AG10803 (cell line): ENCODE measurements around the gene BCAS4.
"Not testable (repeated sequence)": the region's sequence is repeated elsewhere in the genome, so short reads cannot be mapped to it uniquely, and the experiment has no call there.

Experiments used
- DNase-seq: peaks from one replicate; pipeline ENCODE4 v3.0.0; 2010; ENCODE audit warnings: low read depth
- H3K4me3 ChIP-seq: 2 replicates; pipeline ENCODE4 v1.5.1; 2011; ENCODE audit warnings: mild to moderate bottlenecking, low read length, control low read depth
- CTCF ChIP-seq: conservative IDR thresholded peaks from 2 replicates; pipeline ENCODE4 v1.5.1; 2011; ENCODE audit warnings: mild to moderate bottlenecking, low read length, control low read depth, inconsistent platforms

BCAS4 gene

DNA sequence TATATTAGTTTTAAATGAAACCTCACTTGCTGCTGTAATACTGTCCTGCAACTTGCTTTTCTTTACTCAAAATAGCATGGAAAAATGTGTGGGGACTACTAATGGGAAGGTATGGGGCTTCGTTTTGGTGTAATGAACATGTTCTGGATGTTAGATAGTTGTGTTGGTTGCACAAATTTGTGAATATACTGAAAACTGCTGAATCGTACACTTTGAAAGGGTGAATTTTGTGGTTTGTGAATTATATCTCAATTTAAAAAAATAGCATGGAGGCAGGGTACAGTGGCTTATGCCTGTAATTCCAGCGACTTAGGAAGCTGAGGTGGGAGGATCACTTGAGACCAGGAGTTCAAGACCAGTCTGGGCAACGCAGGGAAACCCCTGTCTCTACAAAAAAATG, 2.3 kb downstream of the BCAS4 start:
- no peak for TF ChIP-seq CTCF
- DNase-seq, result no peak
- no peak overlapping the region for H3K4me3 ChIP-seq

GRCh38 chr20:50798650-50799049, 3.8 kb downstream of the BCAS4 start:
- TF ChIP-seq CTCF, result no peak
- DNase-seq, result no peak
- H3K4me3 ChIP-seq, result no peak overlapping the region

DNA sequence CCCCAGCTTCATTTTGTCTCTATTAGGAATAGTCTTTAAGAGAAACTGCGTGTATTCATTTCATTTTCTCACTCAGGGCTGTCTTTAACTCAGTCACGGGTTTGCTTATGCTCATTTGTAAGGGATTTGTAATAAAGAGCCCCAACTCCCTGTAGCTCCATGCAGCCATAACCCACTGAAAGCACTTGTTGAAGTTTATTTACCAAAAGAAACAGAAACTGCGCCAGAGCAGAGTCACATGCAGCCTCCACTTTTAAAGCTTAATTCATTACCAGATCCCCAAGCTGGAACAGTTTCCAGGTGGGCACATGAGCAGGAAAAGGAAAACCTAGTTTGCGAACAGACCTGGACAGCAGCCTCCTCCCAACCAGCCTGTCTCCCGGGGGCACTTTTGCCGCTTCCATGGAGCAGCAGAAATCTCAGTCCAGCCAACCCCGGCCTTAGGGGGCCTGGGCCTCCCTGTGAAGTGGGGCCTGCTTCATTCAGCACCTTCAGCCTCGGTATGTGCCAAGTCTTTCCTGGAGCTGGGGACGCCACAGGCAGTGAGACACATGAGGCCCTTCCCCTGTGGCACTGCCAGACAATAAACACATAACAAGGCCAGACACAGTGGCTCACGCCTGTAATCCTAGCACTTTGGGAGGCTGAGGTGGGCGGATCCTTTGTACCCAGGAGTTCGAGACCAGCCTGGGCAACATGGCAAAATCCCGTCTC, 4.5 kb downstream of the BCAS4 start:
- no peak overlapping the region for H3K4me3 ChIP-seq
- TF ChIP-seq CTCF, result no peak
- DNase-seq, result no peak

DNA sequence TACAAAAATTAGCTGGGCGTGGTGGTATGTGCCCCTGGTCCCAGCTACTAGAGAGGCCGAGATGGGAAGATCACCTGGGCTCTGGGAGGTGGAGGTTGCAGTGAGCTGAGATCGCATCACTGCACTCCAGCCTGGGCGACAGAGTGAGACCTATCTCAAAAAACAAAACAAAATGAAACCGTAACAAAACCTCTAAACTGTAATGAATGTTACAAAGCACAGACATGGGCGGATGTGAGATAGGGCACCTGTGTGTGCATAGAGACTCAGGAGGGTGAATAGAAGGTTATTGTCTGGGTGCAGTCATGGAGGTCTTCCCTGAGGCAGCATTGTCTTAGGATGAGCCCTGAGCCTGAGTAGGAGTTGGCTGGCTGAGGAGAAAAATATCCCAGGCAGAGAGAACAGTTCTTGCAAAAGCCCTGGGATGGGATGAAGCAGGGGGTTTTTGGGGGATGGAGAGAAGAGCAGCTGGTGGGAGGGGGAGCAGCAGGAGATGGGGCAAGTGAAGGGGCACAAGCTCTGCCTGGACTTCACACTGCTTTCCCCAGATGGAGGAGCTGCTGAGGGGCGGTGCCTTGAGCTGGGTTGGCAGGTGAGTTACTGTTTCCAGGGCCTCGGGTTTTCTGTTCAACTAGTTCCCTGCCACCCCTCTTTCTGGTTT, 5.2 kb downstream of the BCAS4 start:
- no peak for DNase-seq
- H3K4me3 ChIP-seq, result no peak overlapping the region
- TF ChIP-seq CTCF, result no peak

- not testable (repeated sequence) for DNase-seq, H3K4me3 ChIP-seq
These were observed 6.3 kb downstream of the BCAS4 start for GRCh38 chr20:50800986-50801746.

- TF ChIP-seq CTCF, result no peak
- DNase-seq, result no peak
- H3K4me3 ChIP-seq, result no peak overlapping the region
These were observed 6.9 kb downstream of the BCAS4 start for GRCh38 chr20:50801747-50802125.

DNA sequence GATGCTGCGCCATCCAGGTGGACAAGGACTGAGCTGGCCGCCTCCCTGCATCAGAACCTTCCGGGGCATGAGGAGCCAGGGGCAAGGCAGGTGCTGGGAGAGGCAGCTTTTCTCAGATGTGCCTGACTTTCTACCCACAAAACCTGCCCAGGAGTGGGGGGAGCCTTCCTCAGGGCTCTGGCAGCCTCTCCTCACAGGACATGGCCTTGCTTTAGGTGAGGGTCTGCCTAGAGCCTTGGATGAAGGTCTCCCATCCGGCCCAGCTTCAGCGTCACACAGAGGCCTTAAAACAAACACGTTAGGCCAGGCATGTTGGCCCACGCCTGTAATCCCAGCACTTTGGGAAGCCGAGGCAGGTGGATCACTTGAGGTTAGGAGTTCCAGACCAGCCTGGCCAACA, 7.4 kb downstream of the BCAS4 start:
- no peak for TF ChIP-seq CTCF
- DNase-seq, result no peak
- H3K4me3 ChIP-seq, result no peak overlapping the region
